AG20443 (cell line): ENCODE measurements around the gene ABI1.

Experiments
- DNase-seq: peaks from one replicate; pipeline ENCODE4 v3.0.0; 2012; ENCODE audit warnings: low spot score, mixed read lengths

ABI1 gene

DNA sequence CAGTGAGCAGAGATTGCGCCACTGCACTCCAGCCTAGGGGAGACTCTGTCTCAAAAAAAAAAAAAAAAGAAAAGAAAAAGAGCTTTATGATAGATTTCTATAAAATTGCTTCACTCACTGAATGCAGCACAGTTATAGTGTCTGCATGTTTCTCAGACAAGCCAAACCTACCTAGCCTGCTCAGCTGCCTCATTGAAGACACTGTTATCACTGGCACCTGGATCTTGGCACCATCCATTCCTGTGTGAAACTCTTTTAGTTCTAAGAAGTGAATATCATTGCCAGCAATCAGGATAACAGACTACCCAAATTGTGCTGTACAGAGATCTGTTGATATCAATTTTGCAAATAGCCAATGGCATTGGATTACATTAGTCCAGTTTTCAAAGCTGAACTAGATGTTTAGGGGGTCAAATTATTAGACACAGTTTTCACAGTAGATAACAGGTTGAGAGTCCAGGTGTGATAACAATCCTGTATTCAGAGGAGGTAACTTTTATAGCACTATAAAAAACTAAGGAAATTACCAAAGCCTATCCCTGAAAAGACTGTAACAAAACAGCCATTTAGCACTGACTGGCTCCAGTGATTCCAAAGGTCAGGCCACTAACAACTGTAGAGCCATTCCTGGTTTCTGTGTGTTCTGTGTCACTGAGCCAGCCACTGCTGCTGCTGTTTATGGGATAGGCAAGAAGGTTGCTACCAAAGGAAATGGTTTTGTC, 146.2 kb downstream of the ABI1 start:
- no peak for DNase-seq

DNA sequence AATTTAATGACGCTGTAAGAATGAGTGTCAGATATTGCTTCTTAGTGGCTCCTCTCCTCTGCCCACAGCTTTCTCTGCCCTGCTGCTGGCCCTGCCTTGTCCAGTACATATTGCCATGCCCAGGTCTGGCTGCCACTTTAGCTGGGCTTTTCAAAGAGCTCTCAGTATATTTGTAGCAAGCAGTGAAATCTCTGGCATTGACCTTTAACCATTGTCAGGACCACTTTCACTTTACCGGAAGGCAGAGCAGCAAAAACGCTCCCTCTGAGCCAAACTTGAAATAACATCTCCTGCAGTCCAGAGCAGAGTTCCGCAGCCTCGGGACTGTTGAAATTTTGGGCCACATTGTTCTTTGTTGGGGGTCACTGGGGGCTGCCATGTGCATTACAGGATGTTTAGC, 149.4 kb downstream of the ABI1 start:
- no peak for DNase-seq

DNA sequence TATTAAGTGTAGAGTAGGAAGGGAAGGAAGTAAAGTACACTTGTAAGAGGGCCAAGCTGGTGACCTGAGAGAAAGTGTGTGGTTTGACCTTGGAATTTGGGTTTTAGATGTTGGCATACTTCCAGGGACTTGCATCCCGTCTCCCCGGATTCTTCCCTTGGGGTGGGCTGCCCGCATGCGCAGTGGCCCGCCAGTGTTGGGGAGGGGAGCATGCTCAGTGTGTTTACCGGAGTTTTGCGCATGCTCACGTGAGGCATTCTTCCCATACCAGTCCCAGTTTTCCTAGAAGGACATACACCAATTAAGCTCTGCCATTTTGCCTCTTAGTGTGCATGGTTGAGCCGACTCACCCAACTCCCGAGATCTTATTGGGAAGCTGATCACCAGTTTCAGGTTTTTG, 153.8 kb downstream of the ABI1 start:
- no peak for DNase-seq

DNA sequence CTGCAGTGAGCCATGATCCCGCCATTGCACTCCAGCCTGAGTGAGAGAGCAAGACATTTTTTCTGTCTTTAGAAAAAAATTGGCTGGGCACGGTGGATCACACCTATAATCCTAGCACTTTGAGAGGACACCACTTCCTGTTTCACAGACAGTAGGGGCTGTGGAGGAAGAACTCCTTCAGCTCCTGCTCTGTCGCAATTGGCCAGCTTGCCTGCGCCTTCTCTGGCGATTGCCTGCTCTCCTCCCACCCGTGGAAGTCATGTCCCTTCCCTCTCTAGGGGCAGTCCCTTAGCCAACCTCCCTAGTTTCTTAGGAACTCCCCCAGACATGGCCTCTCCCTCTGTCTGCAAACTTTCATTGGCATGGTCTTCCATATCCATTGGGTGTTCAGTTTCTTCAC, 154.6 kb downstream of the ABI1 start:
- DNase-seq: no peak

DNA sequence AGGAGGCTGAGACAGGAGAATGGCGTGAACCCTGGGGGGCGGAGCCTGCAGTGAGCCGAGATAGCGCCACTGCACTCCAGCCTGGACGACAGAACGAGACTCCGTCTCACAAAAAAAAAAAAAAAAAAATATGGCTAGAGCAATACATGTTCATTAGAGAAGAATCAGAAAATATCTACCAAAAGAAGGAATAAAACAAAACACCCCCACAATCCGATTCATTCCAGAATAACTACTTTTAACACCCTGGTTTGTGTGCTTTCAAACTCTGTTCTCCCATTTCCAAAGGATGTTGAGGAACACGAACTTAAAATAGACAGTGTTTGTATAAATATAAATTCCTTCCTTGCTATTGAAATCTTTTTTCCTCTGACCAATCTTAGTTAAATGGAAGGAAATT, 156.8 kb downstream of the ABI1 start:
- DNase-seq: no peak

DNA sequence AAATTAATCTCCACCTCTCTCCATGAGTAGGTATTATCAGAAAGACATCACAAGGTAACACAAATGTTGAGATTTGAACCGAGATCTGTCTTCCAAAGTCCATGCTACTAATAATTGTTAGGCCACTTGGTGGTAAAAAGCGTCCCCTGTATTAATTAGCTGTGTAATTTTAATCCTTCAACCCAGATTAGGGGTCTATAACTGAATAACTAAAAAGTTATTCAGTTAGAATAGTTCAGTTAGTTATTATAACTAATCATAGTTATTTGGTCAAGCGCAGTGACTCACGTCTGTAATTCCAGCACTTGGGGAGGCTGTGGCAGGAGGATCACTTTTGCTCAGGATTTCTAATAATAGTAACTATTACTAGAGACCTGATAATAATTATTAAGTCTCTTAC, 157.7 kb downstream of the ABI1 start:
- no peak for DNase-seq

DNA sequence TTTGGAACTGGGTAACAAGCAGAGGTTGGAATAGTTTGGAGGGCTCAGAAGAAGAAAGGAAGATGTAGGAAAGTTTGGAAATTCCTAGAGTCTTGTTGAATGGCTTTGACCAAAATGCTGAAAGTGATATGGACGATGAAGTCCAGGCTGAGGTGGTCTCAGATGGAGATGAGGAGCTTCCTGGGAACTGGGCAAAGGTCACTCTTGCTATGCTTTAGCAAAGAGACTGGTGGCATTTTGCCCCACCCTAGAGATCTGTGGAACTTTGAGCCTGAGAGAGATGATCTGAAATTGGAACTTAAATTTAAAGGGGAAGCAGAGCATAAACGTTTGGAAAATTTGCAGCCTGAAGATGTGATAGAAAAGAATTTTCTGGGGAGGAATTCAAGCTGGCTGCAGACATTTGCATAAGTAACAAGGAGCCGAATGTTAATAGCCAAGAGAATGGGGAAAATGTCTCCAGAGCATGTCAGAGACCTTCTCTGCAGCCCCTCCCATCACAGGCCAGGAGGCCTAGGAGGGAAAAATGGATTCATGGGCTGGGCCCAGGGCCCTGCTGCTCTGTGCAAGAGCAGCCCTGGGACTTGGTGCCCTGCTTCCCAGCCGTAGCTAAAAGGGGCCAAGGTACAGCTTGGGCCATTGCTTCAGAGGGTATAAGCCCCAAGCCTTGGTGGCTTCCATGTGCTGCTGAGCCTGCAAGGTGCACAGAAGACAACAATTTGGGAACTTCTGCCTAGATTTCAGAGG, 159.7 kb downstream of the ABI1 start:
- no peak for DNase-seq

DNA sequence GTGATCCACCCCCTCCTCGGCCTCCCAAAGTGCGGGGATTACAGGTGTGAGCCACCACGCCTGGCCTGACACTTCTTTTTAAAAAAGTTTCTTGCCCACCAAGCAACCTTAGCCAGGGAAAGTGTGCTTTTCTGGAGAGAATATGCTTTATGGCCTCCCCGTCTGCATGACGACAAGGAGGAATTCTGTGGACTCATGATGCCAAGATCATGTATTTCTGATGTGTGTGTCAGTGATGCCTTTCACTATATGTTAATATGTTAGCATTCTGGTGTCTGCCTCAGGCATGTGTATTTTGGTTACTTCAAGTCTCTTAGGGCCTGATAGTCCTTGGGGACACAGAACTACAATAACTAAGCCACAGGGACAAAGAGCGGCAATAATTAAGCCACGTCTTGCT, 161.1 kb downstream of the ABI1 start:
- DNase-seq: no peak

DNA sequence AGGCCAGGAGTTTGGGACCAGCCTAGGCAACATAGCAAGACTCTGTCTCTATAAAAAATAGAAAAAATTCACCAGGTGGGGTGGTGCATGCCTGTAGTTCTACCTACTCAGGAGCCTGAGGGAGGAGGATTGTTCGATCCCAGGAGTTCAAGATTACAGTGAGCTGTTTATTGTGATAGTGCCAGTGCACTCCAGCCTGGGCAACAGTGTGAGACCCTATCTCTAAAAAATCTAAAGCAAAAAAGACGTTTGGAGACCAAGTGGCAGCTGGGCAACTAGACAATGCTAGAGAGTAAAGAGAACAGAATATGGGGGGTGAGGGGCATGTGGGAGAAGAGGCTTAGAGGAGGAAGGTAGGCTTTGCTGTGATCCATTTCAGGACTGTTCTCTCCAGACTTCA, 161.8 kb downstream of the ABI1 start:
- DNase-seq: no peak

DNA sequence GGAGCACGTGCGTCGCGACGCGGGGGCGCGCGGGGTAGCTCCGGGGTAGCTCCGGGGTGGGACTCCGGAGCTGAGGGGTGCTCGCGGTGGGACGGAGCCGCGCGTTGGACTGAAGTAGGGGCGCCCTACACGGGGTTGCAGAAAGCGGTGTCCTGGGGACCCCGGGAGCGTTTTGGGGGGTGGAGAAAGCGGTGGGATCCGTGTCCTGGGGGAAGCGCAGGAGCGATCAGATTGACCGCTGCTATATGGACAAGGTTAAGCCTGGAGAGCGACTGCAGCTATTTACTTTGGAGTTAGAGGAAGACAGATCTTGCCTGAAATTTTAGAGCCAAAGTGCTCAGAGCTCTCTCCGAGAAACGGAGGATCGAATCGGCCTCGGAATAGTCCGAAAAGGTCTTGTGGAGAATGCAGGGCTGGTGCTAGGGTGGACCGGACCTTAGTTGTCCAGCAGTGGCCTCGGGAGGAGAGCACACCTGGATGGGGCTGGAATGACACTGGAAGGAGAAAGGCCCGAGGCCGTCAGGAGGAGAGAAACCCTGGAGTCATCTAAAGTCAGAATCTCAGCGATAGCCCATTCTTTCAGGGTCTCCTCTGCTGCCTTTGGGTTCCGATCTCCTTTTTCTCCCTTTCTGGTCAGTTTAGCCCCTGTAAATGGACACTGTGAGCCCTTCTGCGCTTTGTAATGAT, 162.7 kb downstream of the ABI1 start:
- no peak for DNase-seq

DNA sequence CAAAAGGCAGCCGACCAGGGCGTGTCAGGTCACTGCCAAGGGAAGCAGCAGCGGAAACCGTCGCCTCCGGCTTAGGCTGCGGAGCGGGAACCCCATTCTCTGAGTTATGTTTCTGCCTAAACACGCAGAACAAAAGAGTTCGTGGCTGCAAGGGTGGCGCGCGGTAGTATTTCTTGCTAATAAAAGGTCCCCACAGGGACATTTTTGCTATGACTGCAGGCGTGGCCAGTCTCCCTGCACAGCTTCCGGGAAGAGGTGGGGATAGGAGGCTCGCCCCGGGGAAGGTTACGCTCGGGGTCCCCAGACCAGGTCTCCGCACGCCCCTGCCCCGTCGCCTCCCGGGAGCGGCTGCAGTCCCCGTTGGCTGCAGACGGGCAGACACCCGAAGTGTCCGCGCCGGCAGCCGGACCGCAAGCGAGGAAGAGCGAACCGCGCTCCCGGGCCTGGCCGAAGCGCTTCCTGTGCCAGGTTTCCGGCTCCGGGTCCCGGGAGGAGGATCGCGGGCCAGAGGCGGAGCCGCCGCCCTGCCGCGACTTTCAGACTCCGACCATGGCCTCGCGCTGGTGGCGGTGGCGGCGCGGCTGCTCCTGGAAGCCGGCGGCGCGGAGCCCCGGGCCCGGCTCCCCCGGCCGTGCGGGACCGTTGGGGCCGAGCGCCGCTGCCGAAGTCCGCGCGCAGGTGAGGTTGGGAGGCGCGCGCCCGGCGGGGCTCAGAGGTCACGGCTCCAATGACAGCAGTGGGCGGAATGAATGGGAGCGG, 163.4 kb downstream of the ABI1 start, which contains the start of gene PDSS1:
TSS of gene PDSS1 (plus strand) at position 539 of the 759 bp plus-strand sequence. CDS start at position 550, 11 bp downstream.
- peak; percentile 95 for DNase-seq

DNA sequence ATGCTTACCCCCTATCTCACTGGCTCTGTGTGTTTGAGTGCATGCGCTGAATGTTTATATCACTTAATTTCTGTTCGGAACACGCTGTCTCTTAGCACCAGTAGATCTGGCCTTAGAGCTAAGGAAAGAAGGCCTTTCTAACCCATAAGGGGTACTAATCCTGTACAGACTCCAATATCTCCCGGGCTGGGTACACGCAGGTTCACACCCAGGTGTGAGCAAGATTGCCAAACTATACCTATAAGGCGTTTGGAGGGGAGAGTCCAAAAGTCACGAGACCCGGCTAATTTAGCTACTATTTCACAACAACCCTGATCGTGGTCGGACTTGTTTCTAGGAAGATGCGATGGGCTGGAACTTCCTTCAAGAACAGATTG, 164.0 kb downstream of the ABI1 start:
- no peak for DNase-seq
